ENCODE measurements around the gene SMARCA4.
A peak's percentile ranks its signal among the peaks of the same experiment; 100 is the strongest.

The SMARCA4 gene

DNA sequence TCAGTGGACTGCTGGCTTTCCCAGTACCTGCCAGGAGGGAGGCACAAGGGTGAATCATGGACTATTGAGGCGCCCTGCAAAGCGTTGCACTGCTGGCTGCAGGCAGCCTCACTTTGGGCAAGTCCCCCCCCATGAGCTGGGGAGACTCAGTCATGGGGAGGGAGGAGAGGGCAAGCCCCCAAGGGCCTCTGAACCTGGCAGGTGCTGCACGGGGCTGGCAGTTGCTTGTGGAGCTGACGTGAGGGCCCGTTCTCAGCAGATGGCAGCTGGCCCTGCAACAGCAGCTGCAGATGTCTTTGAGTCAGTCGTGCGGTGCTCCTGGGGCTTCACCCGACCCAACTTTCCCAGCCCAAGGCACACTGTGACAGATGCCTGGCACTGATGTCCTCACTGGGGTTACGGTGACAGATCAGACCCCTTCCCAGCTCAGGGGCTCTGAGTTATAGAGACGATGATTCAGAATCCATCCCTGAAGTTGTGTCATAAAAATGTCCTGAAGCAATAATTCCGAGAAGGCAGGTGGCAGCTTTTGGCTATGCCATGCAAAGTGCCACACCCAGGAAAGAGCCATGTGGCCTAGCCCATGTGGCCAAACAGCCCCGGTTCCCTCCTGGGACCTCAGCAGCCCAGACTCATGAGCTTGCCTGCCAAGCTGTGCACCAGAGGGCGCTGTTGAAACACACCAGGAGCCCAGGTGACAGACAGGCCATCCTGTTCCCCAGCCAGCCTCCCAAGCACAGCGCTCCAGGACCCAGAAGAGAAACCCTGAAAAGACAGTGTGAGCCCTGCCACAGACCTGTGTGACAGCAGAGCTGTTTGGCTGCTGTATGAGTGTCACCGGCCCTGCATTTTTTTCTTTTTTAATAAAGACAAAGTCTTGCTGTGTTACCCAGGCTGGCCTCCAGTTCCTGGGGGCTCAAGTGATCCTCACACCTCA lies 74.9 kb downstream of the SMARCA4 start:
- no peak overlapping the region for H3K4me3 ChIP-seq (ENCODE audit: low read depth, low read length)
- TF ChIP-seq, protein P1, sequence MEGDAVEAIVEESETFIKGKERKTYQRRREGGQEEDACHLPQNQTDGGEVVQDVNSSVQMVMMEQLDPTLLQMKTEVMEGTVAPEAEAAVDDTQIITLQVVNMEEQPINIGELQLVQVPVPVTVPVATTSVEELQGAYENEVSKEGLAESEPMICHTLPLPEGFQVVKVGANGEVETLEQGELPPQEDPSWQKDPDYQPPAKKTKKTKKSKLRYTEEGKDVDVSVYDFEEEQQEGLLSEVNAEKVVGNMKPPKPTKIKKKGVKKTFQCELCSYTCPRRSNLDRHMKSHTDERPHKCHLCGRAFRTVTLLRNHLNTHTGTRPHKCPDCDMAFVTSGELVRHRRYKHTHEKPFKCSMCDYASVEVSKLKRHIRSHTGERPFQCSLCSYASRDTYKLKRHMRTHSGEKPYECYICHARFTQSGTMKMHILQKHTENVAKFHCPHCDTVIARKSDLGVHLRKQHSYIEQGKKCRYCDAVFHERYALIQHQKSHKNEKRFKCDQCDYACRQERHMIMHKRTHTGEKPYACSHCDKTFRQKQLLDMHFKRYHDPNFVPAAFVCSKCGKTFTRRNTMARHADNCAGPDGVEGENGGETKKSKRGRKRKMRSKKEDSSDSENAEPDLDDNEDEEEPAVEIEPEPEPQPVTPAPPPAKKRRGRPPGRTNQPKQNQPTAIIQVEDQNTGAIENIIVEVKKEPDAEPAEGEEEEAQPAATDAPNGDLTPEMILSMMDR (IDR thresholded peaks at IDR 0.05; ENCODE audit: low read depth, low read length): peak; percentile 83

DNA sequence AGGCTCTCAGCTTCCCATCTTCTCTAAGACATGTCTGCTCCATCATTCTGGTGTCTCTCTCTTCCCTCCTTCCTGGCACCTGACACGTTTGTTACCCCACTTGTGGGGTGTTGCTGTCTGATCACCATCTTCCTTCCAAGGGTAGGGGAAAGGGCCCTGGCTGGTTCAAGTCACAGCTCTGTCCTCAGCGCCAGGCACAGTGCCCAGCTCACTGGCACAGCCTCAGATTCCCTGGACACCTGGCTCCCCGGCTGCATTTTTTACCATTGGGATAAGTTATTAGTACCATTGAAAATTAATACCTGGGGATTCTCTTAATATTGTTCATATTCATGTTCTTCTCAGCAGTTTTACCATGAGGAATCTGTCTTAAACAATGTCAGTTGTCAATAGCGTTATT lies 77.7 kb downstream of the SMARCA4 start:
- H3K4me3 ChIP-seq (ENCODE audit: low read depth, low read length): no peak overlapping the region
- TF ChIP-seq, protein P1 (IDR thresholded peaks at IDR 0.05; ENCODE audit: low read depth, low read length): no peak

DNA sequence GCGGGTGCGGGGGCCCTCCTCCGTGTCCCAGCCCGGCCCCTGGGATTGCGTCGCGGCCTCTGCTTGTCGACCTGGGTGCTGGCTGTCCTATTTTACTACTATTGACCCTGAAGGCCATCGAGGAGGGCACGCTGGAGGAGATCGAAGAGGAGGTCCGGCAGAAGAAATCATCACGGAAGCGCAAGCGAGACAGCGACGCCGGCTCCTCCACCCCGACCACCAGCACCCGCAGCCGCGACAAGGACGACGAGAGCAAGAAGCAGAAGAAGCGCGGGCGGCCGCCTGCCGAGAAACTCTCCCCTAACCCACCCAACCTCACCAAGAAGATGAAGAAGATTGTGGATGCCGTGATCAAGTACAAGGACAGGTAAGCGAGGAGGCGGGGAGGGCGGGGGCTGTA lies 80.4 kb downstream of the SMARCA4 start:
- TF ChIP-seq, protein P1 (IDR thresholded peaks at IDR 0.05; ENCODE audit: low read depth, low read length): no peak
- H3K4me3 ChIP-seq (ENCODE audit: low read depth, low read length): no peak overlapping the region

DNA sequence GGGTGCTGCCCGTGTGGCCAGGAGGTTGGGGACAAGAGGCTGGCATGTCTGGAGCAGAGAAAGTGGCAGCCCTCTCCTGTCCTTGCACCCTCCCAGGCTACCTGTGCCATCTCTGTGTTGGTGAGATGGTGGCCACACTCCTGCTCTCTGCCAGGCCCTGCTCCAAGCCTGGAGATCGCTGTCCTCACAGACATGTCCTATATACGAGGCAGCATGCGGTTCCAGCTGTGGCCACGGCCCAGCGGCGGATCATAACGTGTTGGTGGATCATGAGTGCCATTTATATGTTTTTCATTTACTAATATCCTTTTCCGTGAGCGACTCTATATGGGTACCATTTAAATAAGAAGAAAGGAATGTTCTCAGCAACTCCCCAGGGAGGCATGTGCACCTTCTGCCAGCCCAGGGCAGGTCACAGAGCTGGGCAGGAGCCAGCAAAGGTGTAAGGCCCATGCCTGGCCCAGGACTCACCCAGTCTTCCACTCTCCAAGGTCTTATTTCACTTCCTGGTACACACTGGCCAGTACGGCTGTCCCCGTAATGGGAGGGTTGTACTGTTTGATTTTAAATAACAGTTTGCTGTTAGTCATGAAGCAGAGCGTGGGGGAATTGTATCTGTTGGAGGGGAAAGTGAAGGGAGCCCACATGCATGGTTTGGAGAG lies 81.3 kb downstream of the SMARCA4 start:
- no peak overlapping the region for H3K4me3 ChIP-seq (ENCODE audit: low read depth, low read length)
- TF ChIP-seq, protein P1 (IDR thresholded peaks at IDR 0.05; ENCODE audit: low read depth, low read length): no peak

DNA sequence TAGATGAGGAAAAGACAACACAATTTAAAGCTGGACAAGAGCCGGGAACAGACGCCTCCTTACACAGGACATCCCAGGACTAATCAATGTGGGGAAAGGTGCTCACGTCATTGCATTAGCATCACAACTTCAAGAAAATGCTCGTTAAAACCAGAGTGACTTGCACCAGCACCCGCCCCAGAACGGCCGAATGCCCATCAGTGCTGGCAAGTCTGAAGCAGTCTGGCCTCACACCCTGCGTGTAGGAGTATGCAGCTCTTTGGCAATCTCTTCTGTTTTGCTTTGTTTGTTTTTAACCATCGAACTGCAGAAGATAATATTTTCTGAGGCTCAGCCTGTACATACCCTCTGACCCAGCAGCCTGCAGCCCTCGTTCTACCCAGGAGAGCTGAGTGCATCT lies 83.6 kb downstream of the SMARCA4 start:
- TF ChIP-seq, protein P1 (IDR thresholded peaks at IDR 0.05; ENCODE audit: low read depth, low read length): no peak
- H3K4me3 ChIP-seq (ENCODE audit: low read depth, low read length): no peak overlapping the region

DNA sequence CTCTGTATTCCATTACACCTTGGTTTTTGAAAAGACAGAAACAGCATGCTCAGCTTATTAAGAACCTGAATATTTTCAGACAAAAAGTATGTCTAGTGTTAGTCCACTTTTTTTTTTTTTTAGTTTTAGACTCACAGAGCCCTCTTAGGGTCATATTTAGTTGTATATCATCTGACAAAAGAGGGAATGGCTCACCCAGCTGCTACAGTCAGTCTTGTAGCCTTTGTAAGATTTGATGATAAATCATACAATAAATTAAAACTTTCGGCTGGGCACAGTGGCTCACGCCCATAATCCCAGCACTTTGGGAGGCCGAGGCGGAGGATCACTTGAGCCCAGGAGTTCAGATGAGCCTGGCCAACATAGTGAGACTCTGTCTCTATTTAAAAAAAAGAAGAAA lies 84.7 kb downstream of the SMARCA4 start:
- TF ChIP-seq, protein P1 (IDR thresholded peaks at IDR 0.05; ENCODE audit: low read depth, low read length): no peak
- H3K4me3 ChIP-seq (ENCODE audit: low read depth, low read length): no peak overlapping the region
